Fibroblast of mammary gland (primary cell): Measurements from ENCODE around the gene ADAM33.

Source experiments
- DNase-seq: peaks from one replicate; pipeline ENCODE4 v3.0.0-alpha.2; 2010; ENCODE audit warnings: low read depth
- H3K4me3 ChIP-seq: 2 replicates; pipeline ENCODE4 v1.5.1; 2011; ENCODE audit warnings: low read depth, mild to moderate bottlenecking, low read length, moderate library complexity; ENCODE audit not compliant: control insufficient read depth
- CTCF ChIP-seq: conservative IDR thresholded peaks from 2 replicates; pipeline ENCODE4 v1.5.1; 2011; ENCODE audit warnings: low read depth, low read length, inconsistent platforms; ENCODE audit not compliant: control insufficient read depth, insufficient read depth

The ADAM33 gene

GRCh38 chr20:3701061-3701998 is 19.5 kb upstream of the ADAM33 start:
- DNase-seq: no peak
- no peak overlapping the region for H3K4me3 ChIP-seq
- TF ChIP-seq CTCF: no peak

GRCh38 chr20:3699037-3699436 is 17.2 kb upstream of the ADAM33 start:
- H3K4me3 ChIP-seq: no peak overlapping the region
- DNase-seq: no peak

GRCh38 chr20:3698591-3699001 is 16.8 kb upstream of the ADAM33 start:
- DNase-seq: no peak
- TF ChIP-seq CTCF: no peak
- no peak overlapping the region for H3K4me3 ChIP-seq

More at GRCh38 chr20:3699037-3699436, 17.2 kb upstream of the ADAM33 start:
- TF ChIP-seq CTCF: no peak

- no peak for TF ChIP-seq CTCF
- no peak overlapping the region for H3K4me3 ChIP-seq
- no peak for DNase-seq
Observed at GRCh38 chr20:3697588-3698305, 15.9 kb upstream of the ADAM33 start.

- no peak for DNase-seq
- no peak overlapping the region for H3K4me3 ChIP-seq
- TF ChIP-seq CTCF: no peak
Observed at GRCh38 chr20:3696745-3697587, 15.2 kb upstream of the ADAM33 start.

GRCh38 chr20:3696200-3696599 is 14.4 kb upstream of the ADAM33 start:
- DNase-seq: peak; percentile 41

More at GRCh38 chr20:3696200-3696599, 14.4 kb upstream of the ADAM33 start:
- TF ChIP-seq CTCF: peak; percentile 61
- no peak overlapping the region for H3K4me3 ChIP-seq
